DOHH2 (cell line): ENCODE results near the gene ECT2L.

Experiments
- EZH2phosphoT487 ChIP-seq: fragments of 200-600 bp; sonication (generic); IDR thresholded peaks from 2 replicates; pipeline ENCODE4 v1.6.1; 2017; ENCODE audit warnings: borderline replicate concordance, mild to moderate bottlenecking, antibody characterized with exemption, low read length, moderate library complexity, mixed read lengths
- TF ChIP-seq, protein P1 (sequence below): fragments of 200-600 bp; sonication (generic); IDR thresholded peaks from one replicate; pipeline ENCODE4 v1.5.1; 2014; ENCODE audit warnings: antibody characterized with exemption, mild to moderate bottlenecking, low read depth, low read length; ENCODE audit not compliant: poor library complexity, severe bottlenecking

DNA sequence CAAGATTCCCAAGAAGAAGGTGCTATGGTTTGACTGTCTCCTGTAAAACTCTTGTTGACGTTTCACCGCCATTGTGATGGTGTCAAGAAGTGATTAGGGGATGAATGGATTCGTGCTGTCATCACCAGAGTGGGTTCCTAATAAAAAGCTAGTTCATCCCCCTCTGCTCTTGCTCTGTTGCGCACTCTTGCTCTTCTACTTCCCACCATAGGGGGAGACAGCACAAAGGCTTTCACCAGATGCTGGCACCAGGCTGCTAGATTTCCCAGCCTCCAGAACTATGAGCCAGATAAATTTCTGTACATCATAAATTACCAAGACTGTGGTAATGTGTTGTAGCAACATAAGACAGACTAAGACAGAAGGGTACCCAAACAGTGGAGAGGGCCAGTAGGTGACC is 43.9 kb upstream of the ECT2L start:
- TF ChIP-seq, protein P1, sequence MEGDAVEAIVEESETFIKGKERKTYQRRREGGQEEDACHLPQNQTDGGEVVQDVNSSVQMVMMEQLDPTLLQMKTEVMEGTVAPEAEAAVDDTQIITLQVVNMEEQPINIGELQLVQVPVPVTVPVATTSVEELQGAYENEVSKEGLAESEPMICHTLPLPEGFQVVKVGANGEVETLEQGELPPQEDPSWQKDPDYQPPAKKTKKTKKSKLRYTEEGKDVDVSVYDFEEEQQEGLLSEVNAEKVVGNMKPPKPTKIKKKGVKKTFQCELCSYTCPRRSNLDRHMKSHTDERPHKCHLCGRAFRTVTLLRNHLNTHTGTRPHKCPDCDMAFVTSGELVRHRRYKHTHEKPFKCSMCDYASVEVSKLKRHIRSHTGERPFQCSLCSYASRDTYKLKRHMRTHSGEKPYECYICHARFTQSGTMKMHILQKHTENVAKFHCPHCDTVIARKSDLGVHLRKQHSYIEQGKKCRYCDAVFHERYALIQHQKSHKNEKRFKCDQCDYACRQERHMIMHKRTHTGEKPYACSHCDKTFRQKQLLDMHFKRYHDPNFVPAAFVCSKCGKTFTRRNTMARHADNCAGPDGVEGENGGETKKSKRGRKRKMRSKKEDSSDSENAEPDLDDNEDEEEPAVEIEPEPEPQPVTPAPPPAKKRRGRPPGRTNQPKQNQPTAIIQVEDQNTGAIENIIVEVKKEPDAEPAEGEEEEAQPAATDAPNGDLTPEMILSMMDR = no peak
- no peak for TF ChIP-seq EZH2phosphoT487
